Subcutaneous abdominal adipose tissue (tissue), 5 donors: ENCODE data around the gene TANK.
A peak's percentile ranks its signal among the peaks of the same experiment; 100 is the strongest.

Source experiments
- H3K27ac ChIP-seq: one replicate; pipeline ENCODE4 v1.7.0; 2013; ENCODE audit warnings: low read depth, mild to moderate bottlenecking, inconsistent platforms, low read length, moderate library complexity
- H3K27me3 ChIP-seq, 5 donors: one replicate each; pipeline ENCODE4 v1.7.0; 2013; ENCODE audit warnings: low read length in 5 of 5, inconsistent platforms in 1 of 5; ENCODE audit not compliant: control insufficient read depth in 5 of 5, insufficient read depth in 4 of 5
- H3K36me3 ChIP-seq, 5 donors: one replicate each; pipeline ENCODE4 v1.7.0; 2013; ENCODE audit warnings: low read length in 5 of 5; ENCODE audit not compliant: control insufficient read depth in 5 of 5, insufficient read depth in 5 of 5
- H3K4me1 ChIP-seq, 5 donors: one replicate each; pipeline ENCODE4 v1.7.0; 2013; ENCODE audit warnings: low read length in 5 of 5, mild to moderate bottlenecking in 3 of 5, moderate library complexity in 1 of 5; ENCODE audit not compliant: control insufficient read depth in 5 of 5, insufficient read depth in 5 of 5
- H3K4me3 ChIP-seq, 5 donors: one replicate each; pipeline ENCODE4 v1.7.0; 2013; ENCODE audit warnings: low read length in 5 of 5, low read depth in 1 of 5
- H3K9ac ChIP-seq, 5 donors: one replicate each; pipeline ENCODE4 v1.7.0; 2013; ENCODE audit warnings: low read length in 5 of 5, mild to moderate bottlenecking in 4 of 5, moderate library complexity in 3 of 5
- H3K9me3 ChIP-seq, 5 donors: one replicate each; pipeline ENCODE4 v1.7.0; 2013; ENCODE audit warnings: low read length in 5 of 5; ENCODE audit not compliant: control insufficient read depth in 5 of 5
- donor health status: healthy.
- donor health status: healthy.
- donor health status: healthy.
- donor health status: healthy.
- donor health status: healthy.

The TANK gene

GRCh38 chr2:161160226-161161073 is at the start of gene TANK:
Gene TANK, plus strand, starts transcription at chr2:161160428. Its CDS starts 19,235 bp downstream, at chr2:161179663.
- peaks cover 7 to 14% (median 13%) of the 10 kb centered on the region in 5 donors for H3K36me3 ChIP-seq
- peak within 1 kb of the TSS; percentile 74 to 100 (median 99) for H3K9ac ChIP-seq
- no peaks in the 10 kb centered on the region for H3K9me3 ChIP-seq
- peak within 1 kb of the TSS; percentile 88 to 99 (median 96) for H3K4me3 ChIP-seq
- peaks cover 0 to 4% (median 0%) of the 10 kb centered on the region in 5 donors for H3K27me3 ChIP-seq
- H3K4me1 ChIP-seq = peaks cover 4 to 50% (median 43%) of the 10 kb centered on the region in 5 donors
- peak within 1 kb of the TSS; percentile 100 for H3K27ac ChIP-seq

- no peak overlapping the region for H3K27ac ChIP-seq
- no peaks in the 10 kb centered on the region for H3K9me3 ChIP-seq
- no peak overlapping the region for H3K4me3 ChIP-seq
- H3K4me1 ChIP-seq = peaks cover 0 to 7% (median 0%) of the 10 kb centered on the region in 5 donors
- H3K9ac ChIP-seq = no peak overlapping the region
- no peaks in the 10 kb centered on the region for H3K36me3 ChIP-seq
- H3K27me3 ChIP-seq = no peaks in the 10 kb centered on the region
These were observed 48.7 kb upstream of the TANK start for GRCh38 chr2:161111531-161111930.

GRCh38 chr2:161112908-161113307 is 47.3 kb upstream of the TANK start:
- Histone ChIP-seq H3K27ac (no peak overlapping the region), H3K9me3 (no peaks in the 10 kb centered on the region), H3K4me1 (peaks cover 0 to 7% (median 0%) of the 10 kb centered on the region in 5 donors), H3K4me3 (no peak overlapping the region), H3K9ac (no peak overlapping the region), H3K27me3 (no peaks in the 10 kb centered on the region), H3K36me3 (no peaks in the 10 kb centered on the region)

- H3K9ac ChIP-seq = no peak overlapping the region
- no peaks in the 10 kb centered on the region for H3K9me3 ChIP-seq
- no peaks in the 10 kb centered on the region for H3K36me3 ChIP-seq
- H3K27me3 ChIP-seq = no peaks in the 10 kb centered on the region
- H3K27ac ChIP-seq = no peak overlapping the region
- H3K4me3 ChIP-seq = no peak overlapping the region
- peaks cover 0 to 7% (median 0%) of the 10 kb centered on the region in 5 donors for H3K4me1 ChIP-seq
These were observed 46.3 kb upstream of the TANK start for GRCh38 chr2:161113693-161114575.

- Histone ChIP-seq H3K9ac (no peak overlapping the region), H3K36me3 (no peaks in the 10 kb centered on the region), H3K27ac (no peak overlapping the region), H3K4me1 (peaks cover 0 to 7% (median 0%) of the 10 kb centered on the region in 5 donors), H3K9me3 (no peaks in the 10 kb centered on the region), H3K27me3 (no peaks in the 10 kb centered on the region), H3K4me3 (no peak overlapping the region)
These were observed 45.0 kb upstream of the TANK start for GRCh38 chr2:161115205-161115604.

- no peak overlapping the region for H3K27ac ChIP-seq
- H3K4me3 ChIP-seq = no peak overlapping the region
- H3K9me3 ChIP-seq = no peaks in the 10 kb centered on the region
- no peak overlapping the region for H3K9ac ChIP-seq
- no peaks in the 10 kb centered on the region for H3K36me3 ChIP-seq
- H3K4me1 ChIP-seq = peaks cover 0 to 7% (median 0%) of the 10 kb centered on the region in 5 donors
- no peaks in the 10 kb centered on the region for H3K27me3 ChIP-seq
These were observed 44.4 kb upstream of the TANK start for GRCh38 chr2:161115605-161116380.

- Histone ChIP-seq H3K9ac (no peak overlapping the region), H3K27ac (no peak overlapping the region), H3K4me3 (no peak overlapping the region), H3K27me3 (no peaks in the 10 kb centered on the region), H3K9me3 (no peaks in the 10 kb centered on the region), H3K36me3 (no peaks in the 10 kb centered on the region), H3K4me1 (peaks cover 0 to 7% (median 0%) of the 10 kb centered on the region in 5 donors)
These were observed 43.7 kb upstream of the TANK start for GRCh38 chr2:161116509-161116908.

- H3K4me1 ChIP-seq = peaks cover 0 to 8% (median under 1%) of the 10 kb centered on the region in 5 donors
- H3K9ac ChIP-seq = no peak overlapping the region
- H3K27ac ChIP-seq = no peak overlapping the region
- no peaks in the 10 kb centered on the region for H3K36me3 ChIP-seq
- no peak overlapping the region for H3K4me3 ChIP-seq
- no peaks in the 10 kb centered on the region for H3K9me3 ChIP-seq
- H3K27me3 ChIP-seq = no peaks in the 10 kb centered on the region
These were observed 42.7 kb upstream of the TANK start for GRCh38 chr2:161117506-161117905.

- no peak overlapping the region for H3K9ac ChIP-seq
- H3K4me1 ChIP-seq = peaks cover 0 to 18% (median 13%) of the 10 kb centered on the region in 5 donors
- H3K27ac ChIP-seq = no peak overlapping the region
- H3K9me3 ChIP-seq = no peaks in the 10 kb centered on the region
- H3K4me3 ChIP-seq = no peak overlapping the region
- H3K36me3 ChIP-seq = no peaks in the 10 kb centered on the region
- H3K27me3 ChIP-seq = no peaks in the 10 kb centered on the region
These were observed 41.5 kb upstream of the TANK start for GRCh38 chr2:161118722-161119121.
